ENCODE results near the gene NT5DC4.

- TF ChIP-seq CTCF (IDR thresholded peaks at IDR 0.05; ENCODE audit: low read depth, low read length, missing input control) (no peak), MAX (IDR thresholded peaks at IDR 0.05) (no peak), JUND (IDR thresholded peaks at IDR 0.05) (no peak), EGR1 (IDR thresholded peaks at IDR 0.05; ENCODE audit: low read depth in 2 of 2) (no peak), GABPA (IDR thresholded peaks at IDR 0.05 in 1 of 2, conservative IDR thresholded peaks at IDR 0.05 in 1 of 2) (no peak), FOXA1 (IDR thresholded peaks at IDR 0.05) (no peak)
Measured at GRCh38 chr2:112701052-112701451, 19.8 kb upstream of the NT5DC4 start.
